Colon (tissue), 2 donors: ENCODE results near the gene API5.
"Not testable (repeated sequence)": the region's sequence is repeated elsewhere in the genome, so short reads cannot be mapped to it uniquely, and the experiment has no call there.

Experiments
- FAIRE-seq: peaks from 2 replicates; lab custom pipeline; 2012; peaks lifted over from hg19 to GRCh38; lab: Jason Lieb, UNC
- donor health status: control.
- donor health status: control.

API5 gene

GRCh38 chr11:43311791-43312607 is at the start of gene API5:
Gene API5 (plus strand): TSS chr11:43311996. CDS start chr11:43312128, 132 bp downstream.
- FAIRE-seq = no peak

DNA sequence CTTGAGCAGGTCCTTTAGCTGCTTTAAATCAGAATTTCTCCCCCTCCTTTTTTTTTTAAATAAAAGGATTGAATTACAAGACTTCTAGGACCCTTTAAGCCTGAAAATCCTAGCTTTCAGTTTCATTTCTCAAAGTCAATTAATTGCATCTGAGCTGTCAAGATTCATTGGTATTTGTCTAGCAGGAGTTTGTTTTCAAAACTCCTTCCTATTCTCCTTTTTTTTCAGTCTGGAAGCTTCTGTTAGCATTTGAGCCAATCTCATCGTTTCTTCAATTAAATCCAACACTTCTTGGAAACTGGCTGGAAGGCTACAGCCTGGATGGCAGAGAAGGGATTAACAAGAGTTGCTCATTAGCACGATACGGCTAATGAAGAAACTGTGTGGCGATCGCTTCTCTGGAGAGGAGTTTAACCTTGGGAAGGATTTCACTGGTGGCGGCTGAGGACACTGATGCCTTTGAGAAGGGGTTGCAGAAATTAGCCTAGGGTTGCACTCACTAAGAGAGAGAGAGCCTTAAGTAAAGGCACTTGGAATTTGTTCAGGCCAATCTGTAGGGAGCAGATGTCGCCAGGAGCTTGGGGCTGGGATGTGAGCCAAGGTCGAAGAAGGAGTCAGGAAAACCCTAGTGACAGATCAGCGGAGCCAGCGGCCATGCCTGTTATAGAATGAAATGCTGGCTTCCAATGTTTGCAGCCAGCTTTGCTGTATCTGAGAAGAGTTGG is 43.8 kb upstream of the API5 start:
- no peak for FAIRE-seq

DNA sequence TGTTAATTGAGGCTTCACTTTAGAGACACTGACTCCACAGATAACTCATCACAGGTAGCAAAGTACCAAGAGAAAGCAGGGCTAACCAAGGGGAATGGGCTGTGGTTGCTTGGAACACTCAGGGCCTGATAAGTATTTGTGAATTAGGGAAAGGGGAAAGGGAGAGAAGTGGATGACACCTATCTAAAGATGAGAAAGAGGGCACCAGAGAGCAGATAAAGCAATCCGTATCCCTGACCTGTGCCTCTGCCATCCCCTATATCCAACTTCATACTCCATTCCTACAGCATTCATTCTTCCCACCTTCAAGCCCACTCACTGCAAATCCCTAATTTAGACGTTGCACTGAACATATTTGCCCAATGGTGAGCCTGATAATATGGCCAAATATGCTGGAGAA is 43.0 kb upstream of the API5 start:
- FAIRE-seq = no peak

DNA sequence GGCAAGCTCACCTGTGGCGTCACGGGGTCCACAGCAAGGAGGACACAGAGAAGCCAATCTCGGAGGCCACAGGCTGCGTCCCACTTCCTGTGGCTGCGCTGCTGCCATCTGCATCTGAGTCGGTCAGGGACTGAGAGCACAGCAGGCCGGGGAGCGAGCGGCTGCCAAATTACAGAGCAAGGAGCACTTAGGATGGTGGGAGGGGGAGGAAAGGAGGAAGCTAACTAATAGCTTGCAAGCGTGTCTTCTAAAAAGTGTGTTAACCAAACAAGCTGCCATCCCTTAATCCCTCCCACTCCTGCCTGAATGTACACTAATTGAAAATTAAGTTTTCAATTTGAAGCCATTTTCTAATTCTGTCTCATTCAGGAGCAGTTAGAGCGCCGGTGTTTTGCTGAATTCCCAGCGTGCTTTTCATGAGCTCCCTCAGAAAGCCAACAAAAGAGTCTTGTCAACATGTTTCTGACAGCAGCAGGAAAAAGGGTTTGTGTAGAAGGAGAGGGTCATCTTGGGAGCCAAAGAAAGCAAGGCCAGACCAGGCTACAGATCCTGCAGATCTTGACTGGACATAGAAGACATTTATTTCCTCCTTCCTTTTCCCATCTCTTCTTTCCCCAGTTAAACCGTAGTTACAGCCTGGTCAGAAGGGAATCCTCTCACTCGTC is 42.4 kb upstream of the API5 start:
- FAIRE-seq = no peak

DNA sequence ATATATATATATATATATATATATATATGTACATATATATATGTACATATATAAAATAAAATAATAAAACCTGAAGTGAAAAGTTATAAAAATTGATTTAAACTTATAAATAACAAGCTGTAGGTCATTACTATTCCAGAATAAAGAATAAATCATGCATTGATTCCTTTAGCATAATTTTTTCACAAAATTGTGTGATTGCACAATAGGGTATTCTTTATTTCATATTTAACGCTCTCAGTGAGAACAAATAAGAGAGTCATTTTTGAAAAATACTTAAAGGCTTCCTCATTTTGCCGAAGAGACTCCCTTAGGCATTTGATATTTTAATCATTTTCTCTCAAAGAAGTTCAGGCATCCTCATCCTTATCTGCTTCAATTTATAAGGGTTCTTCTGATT is 41.3 kb upstream of the API5 start:
- no peak for FAIRE-seq

DNA sequence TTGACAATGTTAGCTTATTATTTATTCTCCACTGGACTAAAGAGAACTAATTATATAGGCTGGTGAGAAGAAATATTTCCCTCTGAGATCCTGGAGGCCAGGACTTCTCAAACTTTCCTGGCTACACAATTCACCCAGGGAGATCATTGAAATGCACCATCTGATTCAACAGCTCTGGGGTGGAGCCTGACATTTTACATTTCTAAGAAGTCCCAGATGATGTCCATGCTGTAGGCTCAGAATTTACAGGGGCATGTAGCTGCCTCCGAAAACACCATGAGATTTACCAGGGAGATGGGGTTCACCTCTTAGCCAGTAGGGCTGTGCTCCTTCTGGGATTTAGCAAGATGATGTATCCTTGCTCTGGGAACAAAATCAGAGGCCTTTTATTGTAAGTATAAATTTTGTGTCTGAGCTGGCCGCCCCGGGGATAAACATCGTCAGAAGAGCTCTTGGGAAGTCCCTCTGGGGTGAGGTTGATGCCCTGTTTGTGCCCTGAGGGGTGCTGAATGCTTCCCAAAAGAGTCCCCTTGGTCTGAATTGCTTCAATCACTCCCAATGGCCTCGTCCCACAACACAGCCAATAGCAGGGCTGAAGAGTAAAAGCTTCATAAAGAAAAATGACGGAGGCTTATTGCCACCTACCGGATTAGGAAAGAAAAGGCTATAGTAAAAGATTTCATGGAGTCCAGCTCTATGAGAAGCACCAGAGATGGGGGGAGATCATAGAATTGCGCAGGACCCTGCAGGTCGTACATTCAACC is 33.4 kb upstream of the API5 start:
- no peak for FAIRE-seq

- FAIRE-seq = no peak
Observed at GRCh38 chr11:43282607-43283440, 29.0 kb upstream of the API5 start.

DNA sequence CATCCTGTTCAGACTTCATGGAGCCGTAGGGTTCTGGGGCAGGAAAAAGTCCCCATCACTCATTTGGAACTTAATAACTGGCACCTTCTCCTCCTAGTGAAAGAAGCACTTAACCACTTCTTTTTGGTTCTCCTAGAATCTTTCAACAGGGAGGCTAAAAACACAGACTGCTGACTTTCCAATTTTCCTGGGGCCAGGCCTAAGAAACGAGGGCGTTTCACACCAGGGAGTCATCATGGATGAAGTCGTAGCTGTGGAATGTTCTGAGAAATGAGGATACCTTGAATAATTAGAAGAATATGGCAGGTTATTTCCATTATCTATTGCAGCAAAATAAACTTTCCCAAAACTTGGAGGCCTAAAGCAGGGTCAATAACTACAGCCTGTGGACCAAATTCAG is 26.0 kb upstream of the API5 start:
- no peak for FAIRE-seq

DNA sequence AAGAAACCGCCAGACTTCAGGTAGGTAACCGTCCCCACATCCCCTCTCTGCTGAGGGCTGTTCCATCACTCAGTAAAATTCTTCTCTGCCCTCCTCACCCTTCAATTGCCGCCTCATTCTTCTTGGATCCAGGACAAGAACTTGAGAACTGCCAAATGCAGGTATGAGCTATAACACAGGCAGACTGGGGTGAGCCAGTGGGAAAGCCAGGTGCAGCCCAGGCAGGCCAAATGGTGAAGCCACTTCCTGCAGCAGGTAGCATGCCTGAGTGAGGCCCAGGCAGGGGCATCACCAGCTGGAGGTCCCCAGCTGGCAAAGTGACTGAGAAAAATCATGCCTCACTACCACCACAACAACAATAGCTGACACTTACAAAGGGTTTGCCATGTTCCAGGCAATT is 22.4 kb upstream of the API5 start:
- no peak for FAIRE-seq

GRCh38 chr11:43298397-43298796 is 13.4 kb upstream of the API5 start:
- no peak for FAIRE-seq

DNA sequence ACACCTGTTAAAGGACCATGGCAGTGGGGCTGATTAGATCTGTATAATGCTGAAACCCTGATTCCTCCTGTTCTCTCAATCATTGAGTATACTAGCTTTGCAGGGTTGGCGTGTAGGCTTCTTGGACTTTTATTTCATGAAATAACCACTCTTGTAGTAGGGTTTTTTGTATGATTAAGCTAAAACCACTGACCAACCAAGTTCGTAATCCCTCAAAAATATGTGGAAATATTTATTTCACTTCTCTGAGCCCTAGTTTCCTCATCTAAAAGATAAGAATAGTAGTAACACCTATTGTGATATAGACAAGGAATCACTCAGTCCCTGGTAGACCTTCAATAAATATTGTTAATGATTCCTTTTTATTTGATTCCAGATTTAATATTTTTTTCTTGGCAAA is 4.2 kb downstream of the API5 start:
- FAIRE-seq = no peak

GRCh38 chr11:43316451-43316850 is 4.7 kb downstream of the API5 start:
- FAIRE-seq = no peak

GRCh38 chr11:43327987-43328386 is 16.2 kb downstream of the API5 start:
- FAIRE-seq = no peak

- FAIRE-seq = no peak
Observed at GRCh38 chr11:43328482-43328881, 16.7 kb downstream of the API5 start.

GRCh38 chr11:43341159-43341558 is 29.4 kb downstream of the API5 start:
- no peak for FAIRE-seq

DNA sequence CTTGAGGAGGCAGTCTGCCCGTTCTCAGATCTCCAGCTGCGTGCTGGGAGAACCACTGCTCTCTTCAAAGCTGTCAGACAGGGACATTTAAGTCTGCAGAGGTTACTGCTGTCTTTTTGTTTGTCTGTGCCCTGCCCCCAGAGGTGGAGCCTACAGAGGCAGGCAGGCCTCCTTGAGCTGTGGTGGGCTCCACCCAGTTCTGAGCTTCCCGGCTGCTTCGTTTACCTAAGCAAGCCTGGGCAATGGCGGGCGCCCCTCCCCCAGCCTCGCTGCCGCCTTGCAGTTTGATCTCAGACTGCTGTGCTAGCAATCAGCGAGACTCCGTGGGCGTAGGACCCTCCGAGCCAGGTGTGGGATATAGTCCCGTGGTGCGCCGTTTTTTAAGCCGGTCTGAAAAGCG is 39.6 kb downstream of the API5 start:
- not testable (repeated sequence) for FAIRE-seq

DNA sequence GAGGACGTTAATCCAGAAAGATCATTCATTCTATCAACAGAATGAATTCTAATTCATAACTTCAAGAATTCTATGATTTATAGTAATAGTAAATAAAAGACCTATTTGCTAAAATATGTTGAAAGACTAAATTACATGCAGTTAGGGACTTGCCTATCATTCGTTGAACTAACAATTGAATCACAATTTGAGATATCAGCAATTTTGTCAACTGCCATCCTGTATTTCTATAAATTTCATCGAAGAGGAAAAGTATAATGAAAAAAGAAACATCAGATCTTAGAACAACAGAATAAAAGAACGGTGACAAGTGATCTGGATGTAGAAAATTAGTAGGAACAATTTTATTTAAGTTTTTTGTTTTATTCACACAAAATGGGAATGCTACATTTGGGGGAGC is 42.5 kb downstream of the API5 start:
- FAIRE-seq = no peak

- no peak for FAIRE-seq
Observed at GRCh38 chr11:43356336-43356735, 44.5 kb downstream of the API5 start.

DNA sequence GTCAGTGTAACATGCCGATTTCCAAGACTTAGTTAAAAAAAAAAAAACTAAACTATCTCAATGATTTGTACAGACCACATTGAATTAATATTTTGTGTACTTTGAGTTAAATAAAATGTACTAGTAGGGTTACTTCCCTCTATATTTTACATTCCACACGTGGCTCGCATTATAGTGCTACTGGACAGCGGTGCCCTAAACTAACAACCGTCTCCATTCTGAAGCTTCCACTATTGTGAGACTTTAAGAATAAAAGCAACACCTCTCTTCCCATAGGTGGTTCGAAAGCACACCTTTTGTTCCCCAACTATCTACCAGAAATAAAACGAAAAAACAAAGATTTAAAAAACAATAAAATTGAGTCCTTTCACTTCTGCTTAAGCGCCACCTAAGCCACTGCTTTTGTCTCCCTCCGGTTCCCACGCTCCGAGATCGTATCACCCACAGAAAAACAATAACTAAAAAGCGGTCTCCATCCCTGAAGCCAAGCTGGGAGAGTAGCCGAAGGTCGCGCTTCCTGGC is 46.5 kb downstream of the API5 start:
- no peak for FAIRE-seq

- FAIRE-seq = no peak
Observed at GRCh38 chr11:43358801-43359421, 47.1 kb downstream of the API5 start, which contains the start of gene TTC17. Gene TTC17 (plus strand): TSS chr11:43358920. CDS start chr11:43358955, 35 bp downstream.

DNA sequence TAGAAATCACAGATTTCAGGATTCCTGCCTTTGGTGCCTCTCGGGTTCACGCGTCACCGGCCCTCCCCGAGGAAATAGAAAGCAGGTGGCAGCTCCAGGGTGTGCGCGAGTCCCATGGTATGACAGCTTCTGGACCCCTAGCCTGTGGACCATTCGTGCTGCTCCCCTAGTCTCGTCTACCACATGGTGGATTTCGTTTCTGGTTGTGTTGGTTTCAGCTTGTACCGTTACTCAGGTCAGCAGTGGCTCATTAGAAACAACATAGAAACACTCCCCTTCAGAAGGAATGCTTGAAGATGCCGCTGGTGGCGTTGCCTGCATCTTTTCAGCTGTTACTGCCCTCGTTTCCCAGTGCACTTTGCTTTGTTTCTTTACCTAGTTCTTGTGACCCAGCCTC is 47.6 kb downstream of the API5 start:
- FAIRE-seq = no peak
